Cardiac muscle cell (in vitro differentiated cells and primary cell): ENCODE measurements around the gene FBXL17. TPM values are rescaled to one million over a fixed set of nuclear protein-coding genes. Genes with fewer than 3 reads are reported as not detected.
"Not testable (repeated sequence)": the region's sequence is repeated elsewhere in the genome, so short reads cannot be mapped to it uniquely, and the experiment has no call there.

ENCODE experiments used
- DNase-seq, 2 donors: peaks; one replicate each; pipeline versions ENCODE4 v3.0.0 to v3.0.0-alpha.2; 2010 to 2017; ENCODE audit warnings: low read depth in 1 of 2, low spot score in 1 of 2
- H3K27ac ChIP-seq: fragments of 200-600 bp; sonication (generic); 2 replicates; pipeline ENCODE4 v1.5.1; 2016
- H3K27me3 ChIP-seq: fragments of 200-600 bp; sonication (generic); 2 replicates; pipeline ENCODE4 v1.6.0; 2016; ENCODE audit warnings: control low read depth
- H3K36me3 ChIP-seq: fragments of 200-600 bp; sonication (generic); 2 replicates; pipeline ENCODE4 v1.5.1; 2016; ENCODE audit warnings: control low read depth
- H3K4me1 ChIP-seq: fragments of 200-600 bp; sonication (generic); 2 replicates; pipeline ENCODE4 v1.8.1; 2017; ENCODE audit warnings: low read depth, mild to moderate bottlenecking, mixed run types
- H3K4me3 ChIP-seq: fragments of 200-600 bp; sonication (generic); 2 replicates; pipeline ENCODE4 v1.5.1; 2016; ENCODE audit warnings: mild to moderate bottlenecking
- H3K9me3 ChIP-seq: fragments of 200-600 bp; sonication (generic); 2 replicates; pipeline ENCODE4 v1.5.1; 2017; ENCODE audit warnings: low read depth, mild to moderate bottlenecking, control low read depth
- polyA plus RNA-seq: library from polyadenylated mRNA; unstranded; fragments of >200 nt; fragmentation: Nextera tagmentation; extraction: Ambion mirVana; gene quantifications from 2 replicates; pipeline ENCODE4 v1.2.1, GENCODE V29; 2016
- total RNA-seq: library from RNA; depleted of rRNA; stranded (reverse); fragments of >200 nt; gene quantifications from 2 replicates; pipeline ENCODE4 v1.2.3, GENCODE V29; 2016
- TF ChIP-seq, protein P1 (sequence below): IDR thresholded peaks from 2 replicates; pipeline ENCODE4 v1.5.1; 2012; ENCODE audit warnings: low read depth, mild to moderate bottlenecking, low read length

FBXL17 gene
- total and polyA plus RNA-seq, 2 experiments from 2014 or later = 18.3 to 22.9 TPM

GRCh38 chr5:108418197-108418596 lies 36.3 kb upstream of the FBXL17 start:
- no peak for DNase-seq
- Histone ChIP-seq H3K27me3 (no peaks in the 10 kb centered on the region), H3K4me1 (no peaks in the 10 kb centered on the region), H3K4me3 (no peak overlapping the region), H3K27ac (no peak overlapping the region), H3K9me3 (no peaks in the 10 kb centered on the region), H3K36me3 (no peaks in the 10 kb centered on the region)
- TF ChIP-seq, protein P1, sequence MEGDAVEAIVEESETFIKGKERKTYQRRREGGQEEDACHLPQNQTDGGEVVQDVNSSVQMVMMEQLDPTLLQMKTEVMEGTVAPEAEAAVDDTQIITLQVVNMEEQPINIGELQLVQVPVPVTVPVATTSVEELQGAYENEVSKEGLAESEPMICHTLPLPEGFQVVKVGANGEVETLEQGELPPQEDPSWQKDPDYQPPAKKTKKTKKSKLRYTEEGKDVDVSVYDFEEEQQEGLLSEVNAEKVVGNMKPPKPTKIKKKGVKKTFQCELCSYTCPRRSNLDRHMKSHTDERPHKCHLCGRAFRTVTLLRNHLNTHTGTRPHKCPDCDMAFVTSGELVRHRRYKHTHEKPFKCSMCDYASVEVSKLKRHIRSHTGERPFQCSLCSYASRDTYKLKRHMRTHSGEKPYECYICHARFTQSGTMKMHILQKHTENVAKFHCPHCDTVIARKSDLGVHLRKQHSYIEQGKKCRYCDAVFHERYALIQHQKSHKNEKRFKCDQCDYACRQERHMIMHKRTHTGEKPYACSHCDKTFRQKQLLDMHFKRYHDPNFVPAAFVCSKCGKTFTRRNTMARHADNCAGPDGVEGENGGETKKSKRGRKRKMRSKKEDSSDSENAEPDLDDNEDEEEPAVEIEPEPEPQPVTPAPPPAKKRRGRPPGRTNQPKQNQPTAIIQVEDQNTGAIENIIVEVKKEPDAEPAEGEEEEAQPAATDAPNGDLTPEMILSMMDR = no peak

DNA sequence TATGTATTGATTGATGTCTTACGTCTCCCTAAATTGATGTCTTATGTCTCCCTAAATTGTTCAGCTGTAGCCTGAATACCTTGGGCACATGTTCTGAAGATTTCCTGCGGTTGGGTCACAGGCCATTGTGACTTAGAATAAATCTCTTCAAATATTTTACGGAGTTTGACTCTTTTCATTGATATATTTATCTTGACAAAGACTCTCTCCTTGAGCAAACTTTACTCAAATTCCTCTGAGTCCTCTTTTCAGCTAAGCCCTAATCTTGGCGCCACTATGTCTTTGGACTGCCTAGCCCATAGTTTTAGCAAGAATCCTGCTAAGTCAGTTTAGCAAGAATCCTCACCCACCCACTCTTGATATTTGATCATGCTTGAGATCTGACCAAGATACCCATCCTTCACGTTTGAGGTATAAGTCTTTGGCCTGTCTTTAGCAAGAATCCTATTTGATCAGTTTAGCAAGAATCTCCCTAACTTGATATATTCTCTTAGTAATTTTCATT lies 35.3 kb upstream of the FBXL17 start:
- TF ChIP-seq, protein P1 = no peak
- Histone ChIP-seq H3K4me3 (no peak overlapping the region), H3K36me3 (no peaks in the 10 kb centered on the region), H3K9me3 (no peaks in the 10 kb centered on the region), H3K27me3 (no peaks in the 10 kb centered on the region), H3K27ac (no peak overlapping the region), H3K4me1 (no peaks in the 10 kb centered on the region)
- no peak for DNase-seq

- H3K36me3 ChIP-seq = no peaks in the 10 kb centered on the region
- H3K4me3 ChIP-seq = no peak overlapping the region
- no peak overlapping the region for H3K27ac ChIP-seq
- TF ChIP-seq, protein P1 = no peak
- DNase-seq = no peak
- no peaks in the 10 kb centered on the region for H3K27me3 ChIP-seq
- no peaks in the 10 kb centered on the region for H3K4me1 ChIP-seq
- no peaks in the 10 kb centered on the region for H3K9me3 ChIP-seq
These were observed 33.8 kb upstream of the FBXL17 start for GRCh38 chr5:108415726-108416125.

DNA sequence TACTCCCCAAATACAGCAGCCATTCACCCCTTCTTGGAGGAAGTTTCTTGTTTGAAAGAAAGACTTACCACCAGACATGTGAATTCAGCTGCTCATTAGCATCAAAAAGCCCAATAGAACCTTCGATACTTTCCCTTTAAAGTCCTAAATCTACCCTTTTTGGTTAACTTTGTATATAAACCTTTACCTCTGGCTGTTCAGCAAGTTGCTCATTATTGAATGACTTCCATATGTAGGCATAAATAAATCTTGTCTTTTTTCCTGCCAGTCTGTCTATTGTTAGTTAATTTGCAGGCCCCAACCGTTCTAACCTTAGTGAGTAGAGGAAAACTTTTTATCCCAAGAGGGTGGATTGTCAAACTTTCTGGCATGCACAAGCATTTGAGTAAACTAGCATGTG lies 27.9 kb upstream of the FBXL17 start:
- Histone ChIP-seq H3K27ac (no peak overlapping the region), H3K4me1 (no peaks in the 10 kb centered on the region), H3K4me3 (no peak overlapping the region), H3K9me3 (no peaks in the 10 kb centered on the region), H3K27me3 (no peaks in the 10 kb centered on the region), H3K36me3 (no peaks in the 10 kb centered on the region)
- no peak for DNase-seq
- TF ChIP-seq, protein P1 = no peak

GRCh38 chr5:108405201-108405600 lies 23.3 kb upstream of the FBXL17 start:
- not testable (repeated sequence) for H3K9me3 ChIP-seq, H3K27me3 ChIP-seq, DNase-seq, H3K4me3 ChIP-seq, H3K4me1 ChIP-seq, H3K27ac ChIP-seq, H3K36me3 ChIP-seq

DNA sequence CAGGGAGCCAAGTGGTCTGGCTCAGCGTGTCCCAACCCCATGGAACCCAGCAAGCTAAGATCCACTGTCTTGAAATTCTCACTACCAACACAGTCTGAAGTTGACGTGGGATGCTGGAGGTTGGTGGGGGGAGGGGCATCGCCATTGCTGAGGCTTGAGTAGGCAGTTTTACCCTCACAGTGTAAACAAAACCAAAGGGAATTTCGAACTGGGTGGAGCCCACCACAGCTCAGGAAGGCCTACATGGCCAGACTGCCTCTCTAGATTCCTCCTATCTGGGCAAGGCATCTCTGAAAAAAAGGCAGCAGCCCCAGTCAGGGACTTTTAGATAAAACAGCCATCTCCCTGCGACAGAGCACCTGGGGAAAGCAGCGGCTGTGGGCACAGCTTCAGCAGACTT lies 17.1 kb upstream of the FBXL17 start:
- Histone ChIP-seq H3K27me3 (no peaks in the 10 kb centered on the region), H3K4me3 (no peak overlapping the region), H3K27ac (no peak overlapping the region), H3K4me1 (no peaks in the 10 kb centered on the region), H3K9me3 (no peaks in the 10 kb centered on the region), H3K36me3 (no peaks in the 10 kb centered on the region)
- TF ChIP-seq, protein P1 = no peak
- no peak for DNase-seq

- not testable (repeated sequence) for DNase-seq, H3K36me3 ChIP-seq, H3K27me3 ChIP-seq, H3K4me1 ChIP-seq, H3K9me3 ChIP-seq, H3K27ac ChIP-seq, H3K4me3 ChIP-seq
These were observed 14.9 kb upstream of the FBXL17 start for GRCh38 chr5:108396837-108397236.
